Adrenal gland (tissue), 5 donors: ENCODE results near the gene KCNT2.

Experiments used
- POLR2A ChIP-seq, 2 donors: fragments of 450-650 bp; IDR thresholded peaks; one replicate each; pipeline ENCODE4 v1.6.1; 2017; ENCODE audit warnings: antibody characterized with exemption in 2 of 2, mild to moderate bottlenecking in 2 of 2, moderate library complexity in 1 of 2
- TF ChIP-seq, protein P1 (sequence below), 6 experiments: fragments of 450-650 bp in 4 of 6; fragments of 200-600 bp in 2 of 6; sonication (generic) in 1 of 6; IDR thresholded peaks; 1 replicate in 5 of 6; 2 replicates in 1 of 6; pipeline versions ENCODE4 v1.5.1 to v1.8.0; 2016 to 2021; ENCODE audit warnings: antibody characterized with exemption in 6 of 6, mild to moderate bottlenecking in 2 of 6, moderate library complexity in 1 of 6
- donor health status: DM: no; HTN: no; CAD: no.

- TF ChIP-seq, protein P1, sequence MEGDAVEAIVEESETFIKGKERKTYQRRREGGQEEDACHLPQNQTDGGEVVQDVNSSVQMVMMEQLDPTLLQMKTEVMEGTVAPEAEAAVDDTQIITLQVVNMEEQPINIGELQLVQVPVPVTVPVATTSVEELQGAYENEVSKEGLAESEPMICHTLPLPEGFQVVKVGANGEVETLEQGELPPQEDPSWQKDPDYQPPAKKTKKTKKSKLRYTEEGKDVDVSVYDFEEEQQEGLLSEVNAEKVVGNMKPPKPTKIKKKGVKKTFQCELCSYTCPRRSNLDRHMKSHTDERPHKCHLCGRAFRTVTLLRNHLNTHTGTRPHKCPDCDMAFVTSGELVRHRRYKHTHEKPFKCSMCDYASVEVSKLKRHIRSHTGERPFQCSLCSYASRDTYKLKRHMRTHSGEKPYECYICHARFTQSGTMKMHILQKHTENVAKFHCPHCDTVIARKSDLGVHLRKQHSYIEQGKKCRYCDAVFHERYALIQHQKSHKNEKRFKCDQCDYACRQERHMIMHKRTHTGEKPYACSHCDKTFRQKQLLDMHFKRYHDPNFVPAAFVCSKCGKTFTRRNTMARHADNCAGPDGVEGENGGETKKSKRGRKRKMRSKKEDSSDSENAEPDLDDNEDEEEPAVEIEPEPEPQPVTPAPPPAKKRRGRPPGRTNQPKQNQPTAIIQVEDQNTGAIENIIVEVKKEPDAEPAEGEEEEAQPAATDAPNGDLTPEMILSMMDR (IDR thresholded peaks at IDR 0.05): no peak
- TF ChIP-seq POLR2A (IDR thresholded peaks at IDR 0.05): no peak
These were observed 42.8 kb upstream of the KCNT2 start for GRCh38 chr1:196651079-196651478.
